Left cardiac atrium (tissue), 4 donors: Measurements from ENCODE around the gene AJM1. TPM values are rescaled to one million over a fixed set of nuclear protein-coding genes. Genes with fewer than 3 reads are reported as not detected.

Experiments used
- ATAC-seq, 2 donors: fragments of 200-7000 bp; cut with Tn5 transposase; one replicate each; pipeline ENCODE4 v1.9.1; 2020; ENCODE audit warnings: mild to moderate bottlenecking in 2 of 2, moderate library complexity in 2 of 2
- DNase-seq: peaks from one replicate; pipeline ENCODE4 v3.0.0-alpha.2; 2020
- intact Hi-C, 2 donors: fragments of 100-400 bp; cut with DNase I; formaldehyde crosslinking; loops; one replicate each; pipeline versions ENCODE4 v1.14.1 to v1.15.1; 2022 to 2023
- total RNA-seq, 2 donors: library from RNA; stranded (reverse); fragmentation: NEBNext Ultra II Directional; extraction: Animal tissue kit (Norgen Biotek cat#: 25700); gene quantifications; one replicate each; pipeline ENCODE4 v1.2.1, GENCODE V29; 2021
- donor health status: DM: no; HTN: yes; CAD: no.
- donor health status: DM: no; HTN: yes; CAD: no; lungs with severe emphysema.
- donor health status: DM: yes; HTN: yes; CAD: no.
- donor health status: Dilated cardiomyopathy.

The AJM1 gene
- total RNA-seq, 2 donors from 2014 or later: 5.0 to 9.6 TPM

DNA sequence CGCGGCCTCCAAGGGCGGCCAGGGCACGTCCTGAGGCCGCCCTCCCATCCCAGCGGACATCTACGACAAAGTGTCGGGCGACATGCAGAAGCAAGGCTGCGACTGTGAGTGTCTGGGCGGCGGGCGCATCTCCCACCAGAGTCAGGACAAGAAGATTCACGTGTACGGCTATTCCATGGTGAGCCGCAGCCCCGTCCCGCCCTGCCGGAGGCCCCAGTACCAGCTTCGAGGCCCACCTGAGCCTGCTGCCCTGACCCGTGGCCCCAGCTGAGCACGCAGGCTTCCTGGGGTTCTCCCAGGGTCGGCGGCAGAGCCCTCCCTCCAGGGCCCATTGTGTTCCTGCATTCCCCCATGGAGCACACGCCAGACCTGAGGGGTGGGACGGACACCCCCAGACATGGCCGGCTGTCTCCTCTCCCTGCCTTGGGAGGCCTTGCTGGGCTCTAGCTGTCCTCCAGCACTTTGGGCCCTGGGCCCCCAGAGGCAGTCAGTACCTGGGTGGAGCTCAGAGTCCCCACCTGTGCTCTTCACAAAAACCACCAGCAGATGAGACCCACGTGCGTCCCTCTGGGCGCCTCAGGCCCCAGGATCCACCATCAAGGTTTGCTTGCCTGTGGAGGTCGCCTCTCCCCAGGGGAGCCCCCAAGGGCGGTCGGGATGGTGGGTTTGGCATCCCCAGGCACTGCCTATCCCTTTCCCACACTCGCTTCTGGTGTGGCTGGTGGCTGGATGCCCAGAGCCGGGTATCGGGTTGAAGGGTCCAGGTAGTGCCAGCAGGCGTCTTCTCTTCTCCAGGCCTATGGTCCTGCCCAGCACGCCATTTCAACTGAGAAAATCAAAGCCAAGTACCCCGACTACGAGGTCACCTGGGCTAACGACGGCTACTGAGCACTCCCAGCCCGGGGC lies 7.9 kb downstream of the AJM1 start:
- peak; percentile 40 for DNase-seq
- ATAC-seq: no peak
- intact Hi-C loops: loop anchor here in 1 of 2 donors (2.0 to 10.0 kb wide), 2 partner anchors 55 to 91 kb away; partner anchors contain the start of genes CCDC183 and TMEM141

DNA sequence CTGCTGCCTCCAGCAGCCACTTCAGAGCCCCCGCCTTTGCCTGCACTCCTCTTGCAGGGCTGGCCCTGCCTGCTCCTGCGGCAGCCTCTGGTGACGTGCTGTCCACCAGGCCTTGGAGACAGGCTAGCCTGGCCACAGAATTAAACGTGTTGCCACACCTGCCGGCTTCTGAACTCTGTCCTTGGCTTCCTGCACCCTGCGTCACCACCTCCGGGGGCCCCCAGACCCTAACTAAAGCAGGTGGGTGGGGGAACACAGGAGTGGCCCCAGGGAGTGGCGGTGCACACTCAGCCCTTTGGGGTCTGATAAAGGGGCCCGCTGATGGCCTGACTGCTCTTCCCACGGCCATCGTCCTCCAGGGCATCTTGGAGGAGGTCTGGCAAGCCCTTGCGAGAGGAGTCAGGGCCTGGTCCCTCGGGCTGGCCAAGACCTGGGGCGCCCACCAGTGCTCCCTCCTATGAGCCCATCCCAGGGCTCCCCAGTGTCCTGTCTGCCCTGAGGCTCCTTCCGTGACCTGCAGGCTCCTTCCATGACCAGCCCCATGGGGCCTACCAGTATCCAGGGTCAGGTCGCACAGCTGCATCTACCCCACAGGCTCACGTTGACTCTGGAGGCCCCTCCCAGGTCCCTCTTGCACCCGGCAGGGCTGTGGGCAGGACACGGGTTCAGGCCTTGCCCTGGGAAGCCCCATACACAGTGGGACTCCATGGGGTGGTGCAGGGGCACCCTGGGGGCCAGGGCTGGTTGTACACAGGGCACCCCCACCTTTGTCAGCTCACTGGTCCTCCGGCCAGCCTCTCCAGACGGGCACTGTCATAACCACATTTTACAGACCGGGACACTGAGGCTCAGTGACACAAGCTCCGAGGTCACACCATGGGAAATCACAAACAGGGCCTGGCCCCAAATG lies 8.8 kb downstream of the AJM1 start:
- intact Hi-C loops: no loop called here

DNA sequence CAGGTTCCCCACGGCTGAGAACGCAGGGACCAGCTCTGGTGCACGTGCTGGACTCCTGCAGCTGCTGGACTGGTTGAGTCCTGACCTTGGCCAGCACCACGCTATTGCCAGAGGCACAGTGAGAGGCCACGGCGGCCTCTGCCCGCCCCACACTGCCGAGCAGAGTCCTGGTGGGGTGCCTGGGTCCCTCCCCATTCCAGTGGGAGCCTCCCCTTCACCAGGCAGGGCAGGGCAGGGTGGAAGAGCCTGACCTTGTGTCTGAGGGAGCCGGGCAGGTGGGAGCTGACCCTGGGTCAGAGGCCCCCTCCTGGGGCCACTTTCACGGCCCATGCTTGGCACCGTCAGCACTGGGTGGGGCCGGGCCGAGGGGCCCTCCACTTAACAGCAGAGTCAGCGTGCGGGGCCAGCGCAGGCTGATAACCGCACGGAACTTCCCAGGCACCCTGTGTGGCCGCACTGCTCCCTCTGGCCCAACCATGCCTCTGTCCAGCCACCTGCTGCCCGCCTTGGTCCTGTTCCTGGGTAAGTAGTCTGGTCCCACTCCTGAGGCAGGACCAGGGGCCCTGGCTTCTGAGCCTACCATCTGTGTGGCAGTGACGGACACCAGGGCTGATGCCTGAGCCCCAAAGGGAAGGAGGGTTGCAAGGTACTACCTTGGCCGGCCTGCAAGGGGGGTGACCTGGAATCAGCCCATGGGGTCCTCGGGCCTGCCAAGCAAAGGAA lies 9.8 kb downstream of the AJM1 start, which contains the start of gene MAMDC4:
Gene MAMDC4, plus strand, starts transcription at position 406 of the 723 bp plus-strand sequence. Its CDS starts 71 bp downstream, at position 477.
- DNase-seq (peak; percentile 26), ATAC-seq (no peak)
- intact Hi-C loops: no loop called here

More for the DNA sequence above, 8.8 kb downstream of the AJM1 start:
- no peak for ATAC-seq
- peak; percentile 26 for DNase-seq

DNA sequence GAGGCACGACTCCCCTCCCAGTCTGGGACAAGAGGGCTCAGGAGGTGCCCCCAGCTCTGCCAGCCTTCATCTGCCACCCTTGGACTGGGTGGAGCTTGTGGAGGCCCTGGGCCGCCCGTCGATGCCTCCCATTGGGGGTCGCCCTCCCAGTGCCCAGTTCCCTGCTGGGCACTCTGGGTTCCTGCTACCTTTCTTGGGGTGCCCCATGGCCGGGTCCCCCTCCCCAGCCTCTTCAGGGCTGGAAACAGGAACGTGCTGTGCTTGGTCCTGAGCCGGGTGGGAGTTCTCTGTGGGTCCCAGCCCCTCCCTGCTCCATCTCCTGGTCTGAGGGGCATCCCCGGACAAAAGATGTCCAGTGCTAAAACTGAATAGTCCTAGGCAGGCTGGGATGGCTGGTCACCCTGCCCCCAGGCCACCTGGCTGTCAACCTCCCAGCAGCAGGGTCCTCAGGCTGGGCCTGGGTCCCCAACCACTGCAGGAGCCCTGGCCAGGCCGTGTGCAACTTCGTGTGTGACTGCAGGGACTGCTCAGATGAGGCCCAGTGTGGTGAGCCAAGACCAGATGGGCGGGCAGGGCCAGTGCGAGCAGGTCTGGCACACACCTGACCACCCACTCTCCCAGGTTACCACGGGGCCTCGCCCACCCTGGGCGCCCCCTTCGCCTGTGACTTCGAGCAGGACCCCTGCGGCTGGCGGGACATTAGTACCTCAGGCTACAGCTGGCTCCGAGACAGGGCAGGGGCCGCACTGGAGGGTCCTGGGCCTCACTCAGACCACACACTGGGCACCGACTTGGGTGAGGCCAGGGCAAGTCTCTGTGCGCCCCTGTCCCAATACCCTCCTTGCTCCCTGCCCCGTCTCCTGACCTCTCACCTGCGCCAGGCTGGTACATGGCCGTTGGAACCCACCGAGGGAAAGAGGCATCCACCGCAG lies 10.7 kb downstream of the AJM1 start:
- ATAC-seq (no peak), DNase-seq (peak; percentile 25)
- intact Hi-C loops: no loop called here

DNA sequence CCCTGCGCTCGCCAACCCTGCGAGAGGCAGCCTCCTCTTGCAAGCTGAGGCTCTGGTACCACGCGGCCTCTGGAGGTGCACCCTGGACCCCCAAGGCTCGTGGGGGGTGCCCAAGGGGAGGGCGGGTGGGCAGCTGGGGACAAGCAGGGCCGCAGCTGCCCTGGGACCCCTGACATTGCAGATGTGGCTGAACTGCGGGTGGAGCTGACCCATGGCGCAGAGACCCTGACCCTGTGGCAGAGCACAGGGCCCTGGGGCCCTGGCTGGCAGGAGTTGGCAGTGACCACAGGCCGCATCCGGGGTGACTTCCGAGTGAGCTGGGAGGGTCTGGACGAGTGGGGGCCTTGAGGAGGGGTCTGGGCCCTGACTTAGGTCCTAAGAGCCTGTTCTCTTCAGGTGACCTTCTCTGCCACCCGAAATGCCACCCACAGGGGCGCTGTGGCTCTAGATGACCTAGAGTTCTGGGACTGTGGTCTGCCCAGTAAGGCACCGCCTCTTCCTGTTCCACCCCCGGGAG lies 11.4 kb downstream of the AJM1 start:
- peak; percentile 24 for DNase-seq
- ATAC-seq: no peak
- intact Hi-C loops: no loop called here

DNA sequence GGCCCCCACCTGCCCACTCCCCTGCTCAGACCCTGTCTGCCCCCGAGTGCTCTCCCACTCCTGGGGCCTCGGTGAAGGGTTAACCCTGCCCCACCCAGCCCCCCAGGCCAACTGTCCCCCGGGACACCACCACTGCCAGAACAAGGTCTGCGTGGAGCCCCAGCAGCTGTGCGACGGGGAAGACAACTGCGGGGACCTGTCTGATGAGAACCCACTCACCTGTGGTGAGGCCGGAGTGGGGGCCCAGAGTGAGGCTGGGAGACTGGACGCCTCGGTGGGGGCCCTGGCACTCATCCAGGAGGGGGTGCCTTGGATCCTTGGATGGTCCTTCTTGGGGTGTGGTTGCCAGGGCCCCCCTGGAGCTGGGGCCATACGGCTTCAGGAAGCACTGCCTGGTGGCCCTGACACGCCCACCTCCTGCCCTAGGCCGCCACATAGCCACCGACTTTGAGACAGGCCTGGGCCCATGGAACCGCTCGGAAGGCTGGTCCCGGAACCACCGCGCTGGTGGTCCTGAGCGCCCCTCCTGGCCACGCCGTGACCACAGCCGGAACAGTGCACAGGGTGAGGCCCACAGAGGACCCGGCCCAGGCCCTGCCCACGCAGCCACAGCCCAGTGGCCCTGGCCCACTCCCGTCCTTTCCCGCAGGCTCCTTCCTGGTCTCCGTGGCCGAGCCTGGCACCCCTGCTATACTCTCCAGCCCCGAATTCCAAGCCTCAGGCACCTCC lies 12.0 kb downstream of the AJM1 start:
- no peak for ATAC-seq
- intact Hi-C loops: no loop called here
- DNase-seq: peak; percentile 26

DNA sequence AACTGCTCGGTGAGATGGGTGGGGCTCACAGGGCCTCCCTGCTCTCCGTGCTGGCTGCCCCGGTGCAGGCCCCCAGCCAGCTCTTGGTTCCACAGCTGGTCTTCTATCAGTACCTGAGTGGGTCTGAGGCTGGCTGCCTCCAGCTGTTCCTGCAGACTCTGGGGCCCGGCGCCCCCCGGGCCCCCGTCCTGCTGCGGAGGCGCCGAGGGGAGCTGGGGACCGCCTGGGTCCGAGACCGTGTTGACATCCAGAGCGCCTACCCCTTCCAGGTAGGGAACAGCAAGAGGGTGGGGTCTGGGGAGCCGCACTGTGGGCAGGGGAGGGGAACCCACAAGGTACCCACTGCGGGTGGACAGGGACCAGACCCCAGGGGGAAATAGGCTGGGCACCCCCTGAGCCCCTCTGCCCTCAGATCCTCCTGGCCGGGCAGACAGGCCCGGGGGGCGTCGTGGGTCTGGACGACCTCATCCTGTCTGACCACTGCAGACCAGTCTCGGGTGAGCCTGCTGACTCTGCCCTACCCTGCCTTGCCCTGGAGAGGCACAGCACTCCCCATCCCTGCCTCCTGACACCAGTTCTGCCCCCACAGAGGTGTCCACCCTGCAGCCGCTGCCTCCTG lies 12.7 kb downstream of the AJM1 start:
- intact Hi-C loops: no loop called here
- DNase-seq (peak; percentile 18), ATAC-seq (no peak)

DNA sequence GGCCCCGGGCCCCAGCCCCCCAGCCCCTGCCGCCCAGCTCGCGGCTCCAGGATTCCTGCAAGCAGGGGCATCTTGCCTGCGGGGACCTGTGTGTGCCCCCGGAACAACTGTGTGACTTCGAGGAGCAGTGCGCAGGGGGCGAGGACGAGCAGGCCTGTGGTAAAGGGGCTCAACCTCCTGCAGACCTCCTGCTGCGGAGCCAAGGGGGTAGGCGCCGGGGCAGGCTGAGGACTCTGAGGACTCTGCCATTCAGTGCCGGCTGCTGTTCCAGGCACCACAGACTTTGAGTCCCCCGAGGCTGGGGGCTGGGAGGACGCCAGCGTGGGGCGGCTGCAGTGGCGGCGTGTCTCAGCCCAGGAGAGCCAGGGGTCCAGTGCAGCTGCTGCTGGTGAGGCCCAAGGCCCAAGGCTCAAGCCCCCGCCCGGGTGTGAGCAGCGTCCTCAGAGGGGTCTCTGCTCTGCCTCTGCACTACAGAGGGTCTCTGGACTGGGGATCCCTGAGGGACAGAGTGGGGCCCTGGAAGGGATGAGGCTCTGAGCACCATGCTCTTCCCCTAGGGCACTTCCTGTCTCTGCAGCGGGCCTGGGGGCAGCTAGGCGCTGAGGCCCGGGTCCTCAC lies 13.3 kb downstream of the AJM1 start:
- intact Hi-C loops: no loop called here
- DNase-seq (peak; percentile 18), ATAC-seq (no peak)

DNA sequence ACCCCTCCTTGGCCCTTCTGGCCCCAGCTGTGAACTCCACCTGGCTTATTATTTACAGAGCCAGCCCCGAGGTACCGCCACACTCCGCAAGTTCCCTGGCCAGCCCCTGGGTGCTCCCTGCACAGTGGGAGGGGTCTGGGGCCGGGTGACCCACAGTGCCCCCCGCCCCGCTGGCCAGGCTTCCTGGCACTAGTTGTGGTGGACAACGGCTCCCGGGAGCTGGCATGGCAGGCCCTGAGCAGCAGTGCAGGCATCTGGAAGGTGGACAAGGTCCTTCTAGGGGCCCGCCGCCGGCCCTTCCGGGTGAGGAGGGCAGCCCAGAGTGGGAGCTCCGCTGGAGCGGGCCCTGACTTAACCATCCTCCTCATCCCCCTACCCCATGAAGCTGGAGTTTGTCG lies 13.8 kb downstream of the AJM1 start:
- intact Hi-C loops: no loop called here
- ATAC-seq (no peak), DNase-seq (no peak)

DNA sequence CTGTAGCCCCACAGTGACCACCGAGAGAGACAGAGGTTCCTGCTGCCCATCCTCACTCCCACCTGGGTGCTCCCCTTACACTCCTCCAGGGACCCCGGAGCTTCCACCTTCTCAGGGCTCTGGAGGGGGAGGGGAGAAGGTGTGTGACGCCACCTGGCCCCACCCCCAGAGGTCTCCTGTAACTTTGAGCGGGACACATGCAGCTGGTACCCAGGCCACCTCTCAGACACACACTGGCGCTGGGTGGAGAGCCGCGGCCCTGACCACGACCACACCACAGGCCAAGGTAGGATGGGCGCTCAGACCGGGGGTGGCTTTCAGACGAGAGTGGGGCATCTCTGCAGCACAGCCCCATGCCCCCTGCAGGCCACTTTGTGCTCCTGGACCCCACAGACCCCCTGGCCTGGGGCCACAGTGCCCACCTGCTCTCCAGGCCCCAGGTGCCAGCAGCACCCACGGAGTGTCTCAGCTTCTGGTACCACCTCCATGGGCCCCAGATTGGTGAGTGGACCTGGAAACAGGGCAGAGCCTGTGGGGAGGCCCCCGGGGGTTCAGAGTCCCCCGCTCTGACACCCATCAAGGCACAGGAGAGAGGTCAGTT lies 14.4 kb downstream of the AJM1 start:
- DNase-seq (peak; percentile 20), ATAC-seq (no peak)
- intact Hi-C loops: no loop called here

DNA sequence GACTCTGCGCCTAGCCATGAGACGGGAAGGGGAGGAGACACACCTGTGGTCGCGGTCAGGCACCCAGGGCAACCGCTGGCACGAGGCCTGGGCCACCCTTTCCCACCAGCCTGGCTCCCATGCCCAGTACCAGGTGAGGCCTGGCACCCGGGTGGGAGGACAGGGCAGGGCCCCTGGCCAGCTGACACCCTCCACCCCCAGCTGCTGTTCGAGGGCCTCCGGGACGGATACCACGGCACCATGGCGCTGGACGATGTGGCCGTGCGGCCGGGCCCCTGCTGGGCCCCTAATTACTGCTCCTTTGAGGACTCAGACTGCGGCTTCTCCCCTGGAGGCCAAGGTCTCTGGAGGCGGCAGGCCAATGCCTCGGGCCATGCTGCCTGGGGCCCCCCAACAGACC lies 14.9 kb downstream of the AJM1 start:
- ATAC-seq: no peak
- intact Hi-C loops: no loop called here

DNA sequence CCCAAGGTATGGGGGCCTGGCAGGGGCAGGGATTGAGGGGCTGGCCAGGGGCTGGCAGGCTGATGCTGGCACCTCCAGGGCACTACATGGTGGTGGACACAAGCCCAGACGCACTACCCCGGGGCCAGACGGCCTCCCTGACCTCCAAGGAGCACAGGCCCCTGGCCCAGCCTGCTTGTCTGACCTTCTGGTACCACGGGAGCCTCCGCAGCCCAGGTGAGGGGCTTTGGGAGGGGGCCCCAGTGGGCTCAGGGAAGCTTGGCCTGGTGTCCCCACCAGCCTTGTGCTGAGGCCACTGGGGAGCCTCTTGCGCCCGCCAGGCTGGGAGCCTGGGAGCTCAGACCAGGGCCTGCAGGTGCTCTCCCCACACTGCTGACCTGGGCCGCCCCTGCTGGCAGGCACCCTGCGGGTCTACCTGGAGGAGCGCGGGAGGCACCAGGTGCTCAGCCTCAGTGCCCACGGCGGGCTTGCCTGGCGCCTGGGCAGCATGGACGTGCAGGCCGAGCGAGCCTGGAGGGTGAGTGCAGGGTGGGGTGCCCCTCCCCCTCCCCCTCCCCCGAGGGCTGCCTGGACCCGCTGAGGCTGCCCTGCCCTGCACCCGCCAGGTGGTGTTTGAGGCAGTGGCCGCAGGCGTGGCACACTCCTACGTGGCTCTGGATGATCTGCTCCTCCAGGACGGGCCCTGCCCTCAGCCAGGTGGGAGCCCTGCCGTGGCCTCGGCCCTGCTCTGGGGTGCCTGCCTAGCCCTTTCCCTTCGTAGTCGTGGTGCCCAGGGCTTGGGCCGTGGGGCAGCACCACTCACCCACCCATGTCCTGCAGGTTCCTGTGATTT lies 15.5 kb downstream of the AJM1 start:
- intact Hi-C loops: no loop called here
- ATAC-seq: no peak
- peak; percentile 21 for DNase-seq

More for the DNA sequence above, 14.9 kb downstream of the AJM1 start:
- peak; percentile 18 for DNase-seq

DNA sequence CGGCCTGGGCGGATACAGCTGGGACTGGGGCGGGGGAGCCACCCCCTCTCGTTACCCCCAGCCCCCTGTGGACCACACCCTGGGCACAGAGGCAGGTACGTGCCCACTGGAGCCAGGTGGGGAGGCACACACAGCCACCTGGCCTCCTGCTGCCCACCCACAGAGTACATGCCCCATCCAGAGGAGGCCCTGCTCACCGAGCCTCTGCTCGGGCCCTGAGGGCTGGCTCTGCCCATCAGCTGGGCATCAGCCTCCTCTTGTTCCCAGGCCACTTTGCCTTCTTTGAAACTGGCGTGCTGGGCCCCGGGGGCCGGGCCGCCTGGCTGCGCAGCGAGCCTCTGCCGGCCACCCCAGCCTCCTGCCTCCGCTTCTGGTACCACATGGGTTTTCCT lies 16.2 kb downstream of the AJM1 start:
- peak; percentile 17 for DNase-seq
- no peak for ATAC-seq
- intact Hi-C loops: no loop called here

DNA sequence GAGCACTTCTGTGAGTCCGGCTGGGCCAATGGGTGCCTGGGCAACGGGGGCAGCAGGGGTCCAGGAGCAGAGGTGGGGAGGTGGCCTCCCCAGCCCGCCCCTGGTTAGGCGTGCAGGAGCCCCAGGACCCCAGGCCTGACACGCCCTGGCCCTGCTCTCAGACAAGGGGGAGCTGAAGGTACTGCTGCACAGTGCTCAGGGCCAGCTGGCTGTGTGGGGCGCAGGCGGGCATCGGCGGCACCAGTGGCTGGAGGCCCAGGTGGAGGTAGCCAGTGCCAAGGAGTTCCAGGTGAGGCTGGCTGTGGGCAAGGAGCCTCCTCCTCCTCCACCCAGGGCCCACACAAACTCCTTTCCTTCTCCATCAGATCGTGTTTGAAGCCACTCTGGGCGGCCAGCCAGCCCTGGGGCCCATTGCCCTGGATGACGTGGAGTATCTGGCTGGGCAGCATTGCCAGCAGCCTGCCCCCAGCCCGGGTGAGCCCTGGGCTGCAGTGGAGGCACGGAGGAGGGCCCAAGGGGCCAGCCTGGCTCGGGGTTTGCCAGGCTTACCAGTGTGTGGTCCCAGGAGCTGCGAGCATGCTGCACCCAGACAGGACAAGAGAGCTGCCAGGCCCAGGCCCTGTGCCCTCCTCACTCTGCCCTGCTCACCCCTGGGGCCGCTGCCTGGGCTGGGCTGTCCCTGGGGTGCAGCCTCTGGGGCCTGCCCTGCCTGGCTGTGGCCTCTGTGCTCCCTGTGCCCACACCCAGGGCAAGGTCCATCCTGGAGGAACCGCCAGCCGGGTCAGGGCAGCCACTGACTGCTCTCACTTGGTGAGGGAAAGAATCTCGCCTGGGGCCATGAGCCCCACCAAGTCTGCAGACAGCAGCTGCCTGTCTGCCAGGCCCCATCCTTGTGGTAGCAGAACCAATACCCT lies 16.8 kb downstream of the AJM1 start:
- ATAC-seq: peak; percentile 58 to 68
- DNase-seq: peak; percentile 66
- intact Hi-C loops: no loop called here
